GOT3 (cell line): ENCODE results near the gene SHISA9.

ENCODE experiments used
- DNase-seq: peaks from one replicate; lab custom pipeline; 2025; ENCODE audit warnings: mixed read lengths; lab: John Stamatoyannopoulos, UW

SHISA9 gene

GRCh38 chr16:13178318-13178717 lies 276.9 kb downstream of the SHISA9 start:
- no peak for DNase-seq

- no peak for DNase-seq
Observed at GRCh38 chr16:13181432-13181831, 280.0 kb downstream of the SHISA9 start.

GRCh38 chr16:13186813-13187212 lies 285.4 kb downstream of the SHISA9 start:
- DNase-seq = no peak

- no peak for DNase-seq
Observed at GRCh38 chr16:13189250-13189649, 287.9 kb downstream of the SHISA9 start.

- no peak for DNase-seq
Observed at GRCh38 chr16:13193721-13194120, 292.3 kb downstream of the SHISA9 start.

GRCh38 chr16:13194766-13195165 lies 293.4 kb downstream of the SHISA9 start:
- DNase-seq = no peak

- DNase-seq = no peak
Observed at GRCh38 chr16:13203725-13204124, 302.3 kb downstream of the SHISA9 start.

GRCh38 chr16:13205352-13205751 lies 304.0 kb downstream of the SHISA9 start:
- no peak for DNase-seq

- no peak for DNase-seq
Observed at GRCh38 chr16:13206606-13207005, 305.2 kb downstream of the SHISA9 start.

- DNase-seq = no peak
Observed at GRCh38 chr16:13207151-13207550, 305.8 kb downstream of the SHISA9 start.

- no peak for DNase-seq
Observed at GRCh38 chr16:13223666-13224065, 322.3 kb downstream of the SHISA9 start.

GRCh38 chr16:13229039-13229438 lies 327.6 kb downstream of the SHISA9 start:
- no peak for DNase-seq

GRCh38 chr16:13231365-13231764 lies 330.0 kb downstream of the SHISA9 start:
- no peak for DNase-seq

- no peak for DNase-seq
Observed at GRCh38 chr16:13234999-13235398, 333.6 kb downstream of the SHISA9 start.

- DNase-seq = no peak
Observed at GRCh38 chr16:13236308-13236707, 334.9 kb downstream of the SHISA9 start.

GRCh38 chr16:13238182-13238581 lies 336.8 kb downstream of the SHISA9 start:
- no peak for DNase-seq

GRCh38 chr16:13242201-13242600 lies 340.8 kb downstream of the SHISA9 start:
- no peak for DNase-seq

- no peak for DNase-seq
Observed at GRCh38 chr16:13244770-13245169, 343.4 kb downstream of the SHISA9 start.

GRCh38 chr16:13245713-13246377 lies 344.4 kb downstream of the SHISA9 start:
- no peak for DNase-seq

GRCh38 chr16:13254998-13255614 lies 353.7 kb downstream of the SHISA9 start:
- DNase-seq = no peak

- DNase-seq = no peak
Observed at GRCh38 chr16:13262270-13263090, 361.1 kb downstream of the SHISA9 start.

- DNase-seq = no peak
Observed at GRCh38 chr16:13264749-13265552, 363.6 kb downstream of the SHISA9 start.
